Testis (tissue), 2 donors: ENCODE results near the gene SSBP2.

Source experiments
- CTCF ChIP-seq, 3 experiments: fragments of 450-650 bp in 2 of 3; fragments of 200-600 bp in 1 of 3; sonication (generic) in 1 of 3; IDR thresholded peaks; one replicate each; pipeline ENCODE4 v1.5.1; 2016 to 2019; ENCODE audit warnings: antibody characterized with exemption in 3 of 3, mild to moderate bottlenecking in 2 of 3, moderate library complexity in 1 of 3
- POLR2A ChIP-seq: fragments of 450-650 bp; IDR thresholded peaks from one replicate; pipeline ENCODE4 v1.6.1; 2017; ENCODE audit warnings: antibody characterized with exemption, mild to moderate bottlenecking, moderate library complexity

GRCh38 chr5:81757404-81757803 lies 6.5 kb upstream of the SSBP2 start:
- no peak for TF ChIP-seq CTCF (IDR thresholded peaks at IDR 0.05)
- TF ChIP-seq POLR2A = no peak
